IMR-90 (cell line): ENCODE data around the gene ACTA2. TPM values are rescaled to one million over a fixed set of nuclear protein-coding genes. Genes with fewer than 3 reads are reported as not detected.

Experiments
- ATAC-seq: fragments of 200-7000 bp; cut with Tn5 transposase; 2 replicates; pipeline ENCODE4 v1.9.1; 2020; ENCODE audit warnings: low read depth, mild to moderate bottlenecking, moderate library complexity
- BruUV-seq: library from RNA; stranded (reverse); fragments of 400-500 nt; replicated peaks from 2 replicates; lab custom pipeline; 2021; lab: Mats Ljungman, UMichigan
- CTCF ChIA-PET: fragments of 300-600 bp; formaldehyde crosslinking; extraction: SDS; loops from one replicate; lab custom pipeline; 2021; ENCODE audit warnings: antibody characterized with exemption; lab: Yijun Ruan, JAX
- POLR2A ChIA-PET: fragments of 300-600 bp; sonication (Branson Sonifier 250); formaldehyde crosslinking; loops from one replicate; lab custom pipeline; 2022; ENCODE audit warnings: antibody characterized with exemption; ENCODE audit not compliant: unreplicated experiment; lab: Charles Lee
- DNase-seq: peaks from one replicate; pipeline ENCODE4 v3.0.0; 2013
- H2AFZ ChIP-seq: replicated peaks from 2 replicates; pipeline ENCODE3; 2013; ENCODE audit warnings: low read length, mild to moderate bottlenecking; ENCODE audit not compliant: poor library complexity
- H2AK5ac ChIP-seq: 2 replicates; pipeline ENCODE4 v1.6.1; 2013; ENCODE audit warnings: low read depth, low read length, inconsistent platforms
- H2AK9ac ChIP-seq: replicated peaks from 2 replicates; pipeline ENCODE3; 2013; ENCODE audit warnings: mild to moderate bottlenecking, low read depth, low read length, moderate library complexity; ENCODE audit not compliant: poor library complexity
- H2BK120ac ChIP-seq: 2 replicates; pipeline ENCODE4 v1.6.1; 2013; ENCODE audit warnings: low read depth, low read length, inconsistent platforms
- H2BK15ac ChIP-seq: 3 replicates; pipeline ENCODE4 v1.6.1; 2013; ENCODE audit warnings: low read depth, low read length, inconsistent platforms
- H2BK20ac ChIP-seq: 2 replicates; pipeline ENCODE4 v1.6.1; 2013; ENCODE audit warnings: low read depth, mild to moderate bottlenecking, inconsistent platforms, low read length, moderate library complexity
- H2BK5ac ChIP-seq: 2 replicates; pipeline ENCODE4 v1.6.1; 2013; ENCODE audit warnings: mild to moderate bottlenecking, low read depth, low read length, inconsistent platforms; ENCODE audit not compliant: poor library complexity, severe bottlenecking
- H3K14ac ChIP-seq: replicated peaks from 2 replicates; pipeline ENCODE4 v1.6.1; 2013; ENCODE audit warnings: low read depth, low read length, inconsistent platforms
- H3K18ac ChIP-seq: 2 replicates; pipeline ENCODE4 v1.6.1; 2013; ENCODE audit warnings: low read depth, low read length, control low read depth
- H3K23ac ChIP-seq: 2 replicates; pipeline ENCODE4 v1.6.1; 2013; ENCODE audit warnings: low read depth, low read length, inconsistent platforms
- H3K27ac ChIP-seq: 2 replicates; pipeline ENCODE4 v1.5.1; 2013; ENCODE audit warnings: mild to moderate bottlenecking, control low read depth, low read length; ENCODE audit not compliant: insufficient read depth
- H3K27me3 ChIP-seq: 2 replicates; pipeline ENCODE4 v1.6.1; 2013; ENCODE audit warnings: low read length; ENCODE audit not compliant: control insufficient read depth, insufficient read depth
- H3K36me3 ChIP-seq: 2 replicates; pipeline ENCODE4 v1.6.1; 2013; ENCODE audit warnings: low read length, mixed read lengths; ENCODE audit not compliant: control insufficient read depth, insufficient read depth
- H3K4ac ChIP-seq: 2 replicates; pipeline ENCODE4 v1.6.1; 2013; ENCODE audit warnings: low read depth, low read length, inconsistent platforms
- H3K4me1 ChIP-seq: 2 replicates; pipeline ENCODE4 v1.6.1; 2013; ENCODE audit warnings: low read length, mixed read lengths; ENCODE audit not compliant: control insufficient read depth, insufficient read depth
- H3K4me2 ChIP-seq: 2 replicates; pipeline ENCODE4 v1.6.1; 2013; ENCODE audit warnings: low read depth, mild to moderate bottlenecking, control low read depth, low read length, moderate library complexity
- H3K4me3 ChIP-seq: 2 replicates; pipeline ENCODE4 v1.5.1; 2013; ENCODE audit warnings: low read depth, mild to moderate bottlenecking, control low read depth, low read length, moderate library complexity; ENCODE audit not compliant: insufficient read depth
- H3K56ac ChIP-seq: 2 replicates; pipeline ENCODE4 v1.6.1; 2013; ENCODE audit warnings: low read length, inconsistent platforms; ENCODE audit not compliant: insufficient read depth; ENCODE audit errors: extremely low read depth
- H3K79me1 ChIP-seq, 2 experiments: 2 replicates each; pipeline ENCODE4 v1.6.1; 2013; ENCODE audit warnings: low read length in 2 of 2, inconsistent platforms in 1 of 2, low read depth in 1 of 2
- H3K9ac ChIP-seq: 2 replicates; pipeline ENCODE4 v1.6.1; 2013; ENCODE audit warnings: low read depth, low read length, control low read depth
- H3K9me1 ChIP-seq: 2 replicates; pipeline ENCODE4 v1.6.1; 2013; ENCODE audit warnings: low read length, inconsistent platforms; ENCODE audit not compliant: insufficient read depth
- H3K9me3 ChIP-seq: 2 replicates; pipeline ENCODE4 v1.6.1; 2013; ENCODE audit warnings: low read length; ENCODE audit not compliant: control insufficient read depth, insufficient read depth
- H4K20me1 ChIP-seq: 2 replicates; pipeline ENCODE4 v1.6.1; 2013; ENCODE audit warnings: low read length, inconsistent platforms; ENCODE audit not compliant: insufficient read depth
- H4K5ac ChIP-seq: 2 replicates; pipeline ENCODE4 v1.6.1; 2013; ENCODE audit warnings: mild to moderate bottlenecking, low read depth, low read length, control low read depth
- H4K8ac ChIP-seq, 2 experiments: 2 replicates each; pipeline ENCODE4 v1.6.1; 2013; ENCODE audit warnings: low read depth in 2 of 2, low read length in 2 of 2, control low read depth in 1 of 2, inconsistent platforms in 1 of 2
- H4K91ac ChIP-seq: 2 replicates; pipeline ENCODE4 v1.6.1; 2013; ENCODE audit warnings: low read depth, low read length, inconsistent platforms; ENCODE audit not compliant: insufficient read depth
- CEBPB ChIP-seq: IDR thresholded peaks from 2 replicates; pipeline ENCODE4 v1.6.1; 2012; ENCODE audit warnings: low read depth, low read length, improper control_type of control experiment
- CHD1 ChIP-seq: IDR thresholded peaks from 2 replicates; pipeline ENCODE4 v1.6.1; 2012; ENCODE audit warnings: low read depth, low read length, improper control_type of control experiment
- FOS ChIP-seq: fragments of 150-350 bp; IDR thresholded peaks from 2 replicates; pipeline ENCODE4 v1.6.1; 2016; ENCODE audit warnings: low read depth, low read length
- MAFK ChIP-seq: IDR thresholded peaks from 2 replicates; pipeline ENCODE4 v1.6.1; 2012; ENCODE audit warnings: low read depth, low read length, improper control_type of control experiment
- MAZ ChIP-seq: IDR thresholded peaks from 2 replicates; pipeline ENCODE4 v1.6.1; 2012; ENCODE audit warnings: low read depth, mild to moderate bottlenecking, low read length, improper control_type of control experiment, moderate library complexity, borderline replicate concordance
- MXI1 ChIP-seq: IDR thresholded peaks from 2 replicates; pipeline ENCODE4 v1.6.1; 2012; ENCODE audit warnings: low read depth, mild to moderate bottlenecking, low read length, moderate library complexity, borderline replicate concordance
- NFE2L2 ChIP-seq: fragments of 150-350 bp; IDR thresholded peaks from 2 replicates; pipeline ENCODE4 v1.6.1; 2016; ENCODE audit warnings: low read depth, mild to moderate bottlenecking, low read length
- POLR2A ChIP-seq: IDR thresholded peaks from 2 replicates; pipeline ENCODE4 v1.6.1; 2012; ENCODE audit warnings: mild to moderate bottlenecking, low read depth, low read length
- RAD21 ChIP-seq: IDR thresholded peaks from 2 replicates; pipeline ENCODE4 v1.6.1; 2012; ENCODE audit warnings: low read length, improper control_type of control experiment
- RCOR1 ChIP-seq: IDR thresholded peaks from 2 replicates; pipeline ENCODE4 v1.6.1; 2012; ENCODE audit warnings: mild to moderate bottlenecking, low read length, improper control_type of control experiment; ENCODE audit not compliant: insufficient replicate concordance
- RFX5 ChIP-seq: IDR thresholded peaks from 2 replicates; pipeline ENCODE4 v1.8.0; 2012; ENCODE audit warnings: low read depth, mild to moderate bottlenecking, low read length, moderate library complexity
- SMC3 ChIP-seq: fragments of 150-350 bp; IDR thresholded peaks from 2 replicates; pipeline ENCODE4 v1.6.1; 2016; ENCODE audit warnings: low read depth, mild to moderate bottlenecking, antibody characterized with exemption, low read length, moderate library complexity
- WGBS, 2 experiments: methylation state at CpG; one replicate each; pipeline versions ENCODE4 v1.1.5 to v1.1.7; 2013; ENCODE audit warnings: missing lambda C conversion rate in 2 of 2; ENCODE audit not compliant: insufficient read length in 1 of 2; ENCODE audit errors: extremely low coverage in 2 of 2; 5-methylcytosine and 5-hydroxymethylcytosine counted together
- dilution Hi-C: fragments of 300-500 bp; cut with HindIII; formaldehyde crosslinking; loops from one replicate; pipeline ENCODE4 v1.14.3; 2018; ENCODE audit warnings: low sequenced_read_pairs; ENCODE audit not compliant: unreplicated experiment
- in situ Hi-C: fragments of 300-500 bp; cut with MboI; formaldehyde crosslinking; loops from 3 replicates; pipeline ENCODE4 v1.14.3; 2019; ENCODE audit warnings: low sequenced_read_pairs, inconsistent platforms, mixed read lengths
- intact Hi-C: fragments of 100-400 bp; cut with micrococcal nuclease; formaldehyde crosslinking; loops from 2 replicates; pipeline ENCODE4 v1.10.0; 2022
- polyA plus RNA-seq, 3 experiments: library from polyadenylated mRNA; depleted of rRNA; stranded (reverse); fragments of >200 nt; gene quantifications; 2 replicates each; pipeline ENCODE4 v1.2.3, GENCODE V29; 2012; ENCODE audit warnings: low replicate concordance in 1 of 3
- total RNA-seq: library from RNA; depleted of rRNA; stranded (reverse); fragments of >200 nt; gene quantifications from 2 replicates; pipeline ENCODE4 v1.2.3, GENCODE V29; 2012
- TF ChIP-seq, protein P1 (sequence below): conservative IDR thresholded peaks from 2 replicates; pipeline ENCODE4 v1.5.1; 2012; ENCODE audit warnings: mild to moderate bottlenecking, low read depth, low read length, improper control_type of control experiment
- TF ChIP-seq, protein P2 (sequence below): fragments of 150-350 bp; IDR thresholded peaks from 2 replicates; pipeline ENCODE4 v1.6.1; 2017; ENCODE audit warnings: mild to moderate bottlenecking, antibody characterized with exemption, low read length, low read depth
- TF ChIP-seq, protein P3 (sequence below): fragments of 150-350 bp; IDR thresholded peaks from 2 replicates; pipeline ENCODE4 v1.6.1; 2016; ENCODE audit warnings: low read depth, mild to moderate bottlenecking, low read length, moderate library complexity, borderline replicate concordance

The ACTA2 gene
- total and polyA plus RNA-seq, 2 of the 4 experiments (the other 2 are of a cell fraction), result 978 to 1,235 TPM

DNA sequence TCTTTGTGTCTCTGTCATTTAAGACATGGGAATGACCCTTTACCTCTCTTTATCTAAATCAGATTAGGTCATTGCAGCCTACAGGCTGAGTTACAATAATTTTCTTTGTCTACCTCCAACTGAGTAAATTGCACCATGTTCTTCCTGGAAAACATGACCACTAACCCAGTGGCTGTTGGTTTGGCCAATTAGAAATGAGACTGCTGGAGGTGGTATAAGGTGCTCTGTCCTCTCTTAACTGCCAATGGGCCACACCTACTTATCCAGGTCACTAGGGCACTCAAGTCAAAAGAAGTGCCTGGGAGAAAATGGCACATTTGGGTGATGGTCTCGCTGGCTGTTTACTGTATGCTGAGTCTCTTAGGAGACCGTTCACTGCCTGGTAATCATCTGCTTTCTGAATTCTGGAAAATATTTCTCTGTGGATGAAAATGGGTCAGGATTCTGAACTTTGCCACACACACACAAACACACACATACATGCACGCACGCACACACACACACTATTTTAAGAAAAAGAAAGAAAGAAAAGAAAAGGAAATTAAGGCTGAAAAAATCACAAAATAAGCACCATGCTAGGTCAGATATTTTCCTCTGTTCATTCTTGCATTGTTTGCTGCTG is 56.1 kb downstream of the ACTA2 start:
- H2AFZ ChIP-seq, result no peak overlapping the region
- peak overlapping the region; percentile 53 for H2BK120ac ChIP-seq
- peak overlapping the region; percentile 58 for H3K4ac ChIP-seq
- H4K8ac ChIP-seq, result peak overlapping the region; percentile 10 to 55; a peak in 3 of 4 replicates
- peaks cover 24% of the 10 kb centered on the region for H3K9me1 ChIP-seq
- peaks cover 49 to 76% of the 10 kb centered on the region in 2 experiments for H3K79me1 ChIP-seq
- peaks cover 36% of the 10 kb centered on the region for H3K4me1 ChIP-seq
- no peak overlapping the region for H3K9ac ChIP-seq
- H2AK9ac ChIP-seq, result no peak overlapping the region
- peak overlapping the region; percentile 72; the same call in 1 of the 2 replicates for H3K23ac ChIP-seq
- WGBS, 2 experiments, result no CpG with 5 or more reads among the region's 4 CpGs
- ChIA-PET CTCF (no interaction called here), POLR2A (no interaction called here)
- no peaks in the 10 kb centered on the region; the same call in 1 of the 2 replicates for H4K20me1 ChIP-seq
- H2BK20ac ChIP-seq, result peak overlapping the region; percentile 36; the same call in 1 of the 2 replicates
- H3K4me3 ChIP-seq, result no peak overlapping the region
- H3K18ac ChIP-seq, result peak overlapping the region; percentile 76
- no peaks in the 10 kb centered on the region for H3K9me3 ChIP-seq
- dilution Hi-C loops, result no loop called here
- H2BK5ac ChIP-seq, result peak overlapping the region; percentile 72
- intact Hi-C loops, result no loop called here
- in situ Hi-C loops, result no loop called here
- DNase-seq (no peak), ATAC-seq (no peak)
- peak overlapping the region; percentile 81 for H3K14ac ChIP-seq
- H2AK5ac ChIP-seq, result peak overlapping the region; percentile 41
- H3K4me2 ChIP-seq, result no peak overlapping the region; the same call in 1 of the 2 replicates
- H2BK15ac ChIP-seq, result 0 out of 3 replicates have a peak overlapping the region, but pooled peaks have one; percentile 29
- H3K36me3 ChIP-seq, result peaks cover 5% of the 10 kb centered on the region; the same call in 1 of the 2 replicates
- BruUV-seq, result no TSS peak
- H4K91ac ChIP-seq, result peak overlapping the region; percentile 46
- peak overlapping the region; percentile 54; the same call in 1 of the 2 replicates for H3K27ac ChIP-seq
- no peak overlapping the region for H3K56ac ChIP-seq
- H3K27me3 ChIP-seq, result no peaks in the 10 kb centered on the region
- peak overlapping the region; percentile 78 for H4K5ac ChIP-seq
- TF ChIP-seq, protein P1, sequence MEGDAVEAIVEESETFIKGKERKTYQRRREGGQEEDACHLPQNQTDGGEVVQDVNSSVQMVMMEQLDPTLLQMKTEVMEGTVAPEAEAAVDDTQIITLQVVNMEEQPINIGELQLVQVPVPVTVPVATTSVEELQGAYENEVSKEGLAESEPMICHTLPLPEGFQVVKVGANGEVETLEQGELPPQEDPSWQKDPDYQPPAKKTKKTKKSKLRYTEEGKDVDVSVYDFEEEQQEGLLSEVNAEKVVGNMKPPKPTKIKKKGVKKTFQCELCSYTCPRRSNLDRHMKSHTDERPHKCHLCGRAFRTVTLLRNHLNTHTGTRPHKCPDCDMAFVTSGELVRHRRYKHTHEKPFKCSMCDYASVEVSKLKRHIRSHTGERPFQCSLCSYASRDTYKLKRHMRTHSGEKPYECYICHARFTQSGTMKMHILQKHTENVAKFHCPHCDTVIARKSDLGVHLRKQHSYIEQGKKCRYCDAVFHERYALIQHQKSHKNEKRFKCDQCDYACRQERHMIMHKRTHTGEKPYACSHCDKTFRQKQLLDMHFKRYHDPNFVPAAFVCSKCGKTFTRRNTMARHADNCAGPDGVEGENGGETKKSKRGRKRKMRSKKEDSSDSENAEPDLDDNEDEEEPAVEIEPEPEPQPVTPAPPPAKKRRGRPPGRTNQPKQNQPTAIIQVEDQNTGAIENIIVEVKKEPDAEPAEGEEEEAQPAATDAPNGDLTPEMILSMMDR, result no peak
- TF ChIP-seq RFX5 (no peak), POLR2A (no peak), CEBPB (no peak), SMC3 (no peak), RCOR1 (no peak), MAZ (no peak), FOS (no peak), MXI1 (no peak), MAFK (no peak), CHD1 (no peak), RAD21 (no peak), NFE2L2 (no peak)
- TF ChIP-seq, protein P2, sequence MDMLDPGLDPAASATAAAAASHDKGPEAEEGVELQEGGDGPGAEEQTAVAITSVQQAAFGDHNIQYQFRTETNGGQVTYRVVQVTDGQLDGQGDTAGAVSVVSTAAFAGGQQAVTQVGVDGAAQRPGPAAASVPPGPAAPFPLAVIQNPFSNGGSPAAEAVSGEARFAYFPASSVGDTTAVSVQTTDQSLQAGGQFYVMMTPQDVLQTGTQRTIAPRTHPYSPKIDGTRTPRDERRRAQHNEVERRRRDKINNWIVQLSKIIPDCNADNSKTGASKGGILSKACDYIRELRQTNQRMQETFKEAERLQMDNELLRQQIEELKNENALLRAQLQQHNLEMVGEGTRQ, result no peak
- TF ChIP-seq, protein P3, sequence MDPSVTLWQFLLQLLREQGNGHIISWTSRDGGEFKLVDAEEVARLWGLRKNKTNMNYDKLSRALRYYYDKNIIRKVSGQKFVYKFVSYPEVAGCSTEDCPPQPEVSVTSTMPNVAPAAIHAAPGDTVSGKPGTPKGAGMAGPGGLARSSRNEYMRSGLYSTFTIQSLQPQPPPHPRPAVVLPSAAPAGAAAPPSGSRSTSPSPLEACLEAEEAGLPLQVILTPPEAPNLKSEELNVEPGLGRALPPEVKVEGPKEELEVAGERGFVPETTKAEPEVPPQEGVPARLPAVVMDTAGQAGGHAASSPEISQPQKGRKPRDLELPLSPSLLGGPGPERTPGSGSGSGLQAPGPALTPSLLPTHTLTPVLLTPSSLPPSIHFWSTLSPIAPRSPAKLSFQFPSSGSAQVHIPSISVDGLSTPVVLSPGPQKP, result no peak
